Activated CD4-positive, alpha-beta T cell treated with anti-CD3 and anti-CD28 coated beads, Interleukin-2, amount 50 U/mL, for 4 hours (primary cell): ENCODE data around the gene KDM2B.
"Not testable (repeated sequence)": the region's sequence is repeated elsewhere in the genome, so short reads cannot be mapped to it uniquely, and the experiment has no call there.

Experiments used
- DNase-seq, 2 experiments: peaks; one replicate each; pipeline ENCODE4 v3.0.0-alpha.2; 2020

Gene KDM2B

GRCh38 chr12:121423682-121424623, 156.9 kb downstream of the KDM2B start:
- DNase-seq: no peak

- no peak for DNase-seq
Measured at GRCh38 chr12:121423253-121423652, 157.6 kb downstream of the KDM2B start.

- DNase-seq: no peak
Measured at GRCh38 chr12:121420109-121420508, 160.7 kb downstream of the KDM2B start.

- DNase-seq: no peak
Measured at GRCh38 chr12:121417847-121418246, 163.0 kb downstream of the KDM2B start.

GRCh38 chr12:121413917-121414316, 166.9 kb downstream of the KDM2B start:
- no peak for DNase-seq

- DNase-seq: no peak
Measured at GRCh38 chr12:121405211-121405610, 175.6 kb downstream of the KDM2B start.

GRCh38 chr12:121404734-121405133, 176.1 kb downstream of the KDM2B start:
- no peak for DNase-seq

GRCh38 chr12:121403721-121404120, 177.1 kb downstream of the KDM2B start:
- no peak for DNase-seq

- DNase-seq: peak; percentile 57
Measured at GRCh38 chr12:121400332-121401139, 180.3 kb downstream of the KDM2B start.

- DNase-seq: peak; percentile 97 to 98
Measured at GRCh38 chr12:121399391-121400331, 181.2 kb downstream of the KDM2B start, which contains the start of gene RNF34. RNF34 (plus strand) TSS chr12:121400118; CDS start chr12:121400213, 95 bp downstream.

- no peak for DNase-seq
Measured at GRCh38 chr12:121398355-121398754, 182.5 kb downstream of the KDM2B start.

GRCh38 chr12:121397521-121397920, 183.3 kb downstream of the KDM2B start:
- DNase-seq: no peak

GRCh38 chr12:121392325-121392716, 188.5 kb downstream of the KDM2B start:
- no peak for DNase-seq

- DNase-seq: peak in 1 of 2 experiments; percentile 5
Measured at GRCh38 chr12:121391619-121392324, 189.1 kb downstream of the KDM2B start.

- DNase-seq: no peak
Measured at GRCh38 chr12:121390856-121391255, 190.0 kb downstream of the KDM2B start.

GRCh38 chr12:121388421-121388981, 192.3 kb downstream of the KDM2B start:
- no peak for DNase-seq

GRCh38 chr12:121384891-121385290, 195.9 kb downstream of the KDM2B start:
- DNase-seq: not testable (repeated sequence)

GRCh38 chr12:121383601-121384021, 197.2 kb downstream of the KDM2B start:
- DNase-seq: no peak

- no peak for DNase-seq
Measured at GRCh38 chr12:121379945-121380344, 200.9 kb downstream of the KDM2B start.
